ENCODE data around the gene FCHO2.
A peak's percentile ranks its signal among the peaks of the same experiment; 100 is the strongest.

DNA sequence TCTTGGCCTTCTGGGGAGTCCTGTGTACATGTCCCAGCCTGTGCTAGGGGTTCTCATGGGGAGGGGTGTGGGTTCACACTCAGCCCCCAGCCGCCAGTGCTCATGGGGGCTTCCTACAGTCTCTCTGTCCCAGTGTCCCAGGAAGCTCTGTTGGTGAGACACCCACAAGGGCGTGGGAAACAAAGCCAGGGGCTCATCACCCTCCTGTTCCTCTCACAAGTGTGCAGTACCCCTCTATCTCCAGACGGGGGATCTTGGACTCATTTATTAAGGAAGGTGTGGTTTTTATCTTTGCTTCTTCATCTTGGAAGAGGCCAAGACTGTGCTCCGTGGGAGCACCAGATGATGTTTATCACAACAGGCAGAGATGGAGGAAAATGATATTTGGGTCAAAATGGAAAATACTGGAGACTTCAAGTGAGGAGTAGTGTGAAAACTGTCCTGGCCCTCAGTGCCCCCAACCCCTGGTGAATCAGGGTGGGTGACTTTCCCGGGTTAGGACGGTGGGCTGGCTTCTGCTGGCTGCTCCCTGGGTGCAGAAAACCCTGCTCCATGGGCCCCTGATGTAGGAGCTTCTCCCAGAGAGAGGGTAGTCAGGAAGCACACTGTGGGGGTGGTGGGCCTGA, 179.7 kb downstream of the FCHO2 start:
- TF ChIP-seq EZH2 (IDR thresholded peaks at IDR 0.05; ENCODE audit: low read depth, low read length, severe bottlenecking), result no peak
- TF ChIP-seq, protein P1, sequence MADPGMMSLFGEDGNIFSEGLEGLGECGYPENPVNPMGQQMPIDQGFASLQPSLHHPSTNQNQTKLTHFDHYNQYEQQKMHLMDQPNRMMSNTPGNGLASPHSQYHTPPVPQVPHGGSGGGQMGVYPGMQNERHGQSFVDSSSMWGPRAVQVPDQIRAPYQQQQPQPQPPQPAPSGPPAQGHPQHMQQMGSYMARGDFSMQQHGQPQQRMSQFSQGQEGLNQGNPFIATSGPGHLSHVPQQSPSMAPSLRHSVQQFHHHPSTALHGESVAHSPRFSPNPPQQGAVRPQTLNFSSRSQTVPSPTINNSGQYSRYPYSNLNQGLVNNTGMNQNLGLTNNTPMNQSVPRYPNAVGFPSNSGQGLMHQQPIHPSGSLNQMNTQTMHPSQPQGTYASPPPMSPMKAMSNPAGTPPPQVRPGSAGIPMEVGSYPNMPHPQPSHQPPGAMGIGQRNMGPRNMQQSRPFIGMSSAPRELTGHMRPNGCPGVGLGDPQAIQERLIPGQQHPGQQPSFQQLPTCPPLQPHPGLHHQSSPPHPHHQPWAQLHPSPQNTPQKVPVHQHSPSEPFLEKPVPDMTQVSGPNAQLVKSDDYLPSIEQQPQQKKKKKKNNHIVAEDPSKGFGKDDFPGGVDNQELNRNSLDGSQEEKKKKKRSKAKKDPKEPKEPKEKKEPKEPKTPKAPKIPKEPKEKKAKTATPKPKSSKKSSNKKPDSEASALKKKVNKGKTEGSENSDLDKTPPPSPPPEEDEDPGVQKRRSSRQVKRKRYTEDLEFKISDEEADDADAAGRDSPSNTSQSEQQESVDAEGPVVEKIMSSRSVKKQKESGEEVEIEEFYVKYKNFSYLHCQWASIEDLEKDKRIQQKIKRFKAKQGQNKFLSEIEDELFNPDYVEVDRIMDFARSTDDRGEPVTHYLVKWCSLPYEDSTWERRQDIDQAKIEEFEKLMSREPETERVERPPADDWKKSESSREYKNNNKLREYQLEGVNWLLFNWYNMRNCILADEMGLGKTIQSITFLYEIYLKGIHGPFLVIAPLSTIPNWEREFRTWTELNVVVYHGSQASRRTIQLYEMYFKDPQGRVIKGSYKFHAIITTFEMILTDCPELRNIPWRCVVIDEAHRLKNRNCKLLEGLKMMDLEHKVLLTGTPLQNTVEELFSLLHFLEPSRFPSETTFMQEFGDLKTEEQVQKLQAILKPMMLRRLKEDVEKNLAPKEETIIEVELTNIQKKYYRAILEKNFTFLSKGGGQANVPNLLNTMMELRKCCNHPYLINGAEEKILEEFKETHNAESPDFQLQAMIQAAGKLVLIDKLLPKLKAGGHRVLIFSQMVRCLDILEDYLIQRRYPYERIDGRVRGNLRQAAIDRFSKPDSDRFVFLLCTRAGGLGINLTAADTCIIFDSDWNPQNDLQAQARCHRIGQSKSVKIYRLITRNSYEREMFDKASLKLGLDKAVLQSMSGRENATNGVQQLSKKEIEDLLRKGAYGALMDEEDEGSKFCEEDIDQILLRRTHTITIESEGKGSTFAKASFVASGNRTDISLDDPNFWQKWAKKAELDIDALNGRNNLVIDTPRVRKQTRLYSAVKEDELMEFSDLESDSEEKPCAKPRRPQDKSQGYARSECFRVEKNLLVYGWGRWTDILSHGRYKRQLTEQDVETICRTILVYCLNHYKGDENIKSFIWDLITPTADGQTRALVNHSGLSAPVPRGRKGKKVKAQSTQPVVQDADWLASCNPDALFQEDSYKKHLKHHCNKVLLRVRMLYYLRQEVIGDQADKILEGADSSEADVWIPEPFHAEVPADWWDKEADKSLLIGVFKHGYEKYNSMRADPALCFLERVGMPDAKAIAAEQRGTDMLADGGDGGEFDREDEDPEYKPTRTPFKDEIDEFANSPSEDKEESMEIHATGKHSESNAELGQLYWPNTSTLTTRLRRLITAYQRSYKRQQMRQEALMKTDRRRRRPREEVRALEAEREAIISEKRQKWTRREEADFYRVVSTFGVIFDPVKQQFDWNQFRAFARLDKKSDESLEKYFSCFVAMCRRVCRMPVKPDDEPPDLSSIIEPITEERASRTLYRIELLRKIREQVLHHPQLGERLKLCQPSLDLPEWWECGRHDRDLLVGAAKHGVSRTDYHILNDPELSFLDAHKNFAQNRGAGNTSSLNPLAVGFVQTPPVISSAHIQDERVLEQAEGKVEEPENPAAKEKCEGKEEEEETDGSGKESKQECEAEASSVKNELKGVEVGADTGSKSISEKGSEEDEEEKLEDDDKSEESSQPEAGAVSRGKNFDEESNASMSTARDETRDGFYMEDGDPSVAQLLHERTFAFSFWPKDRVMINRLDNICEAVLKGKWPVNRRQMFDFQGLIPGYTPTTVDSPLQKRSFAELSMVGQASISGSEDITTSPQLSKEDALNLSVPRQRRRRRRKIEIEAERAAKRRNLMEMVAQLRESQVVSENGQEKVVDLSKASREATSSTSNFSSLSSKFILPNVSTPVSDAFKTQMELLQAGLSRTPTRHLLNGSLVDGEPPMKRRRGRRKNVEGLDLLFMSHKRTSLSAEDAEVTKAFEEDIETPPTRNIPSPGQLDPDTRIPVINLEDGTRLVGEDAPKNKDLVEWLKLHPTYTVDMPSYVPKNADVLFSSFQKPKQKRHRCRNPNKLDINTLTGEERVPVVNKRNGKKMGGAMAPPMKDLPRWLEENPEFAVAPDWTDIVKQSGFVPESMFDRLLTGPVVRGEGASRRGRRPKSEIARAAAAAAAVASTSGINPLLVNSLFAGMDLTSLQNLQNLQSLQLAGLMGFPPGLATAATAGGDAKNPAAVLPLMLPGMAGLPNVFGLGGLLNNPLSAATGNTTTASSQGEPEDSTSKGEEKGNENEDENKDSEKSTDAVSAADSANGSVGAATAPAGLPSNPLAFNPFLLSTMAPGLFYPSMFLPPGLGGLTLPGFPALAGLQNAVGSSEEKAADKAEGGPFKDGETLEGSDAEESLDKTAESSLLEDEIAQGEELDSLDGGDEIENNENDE (IDR thresholded peaks at IDR 0.05; ENCODE audit: insufficient replicate concordance, low read length), result no peak
- TF ChIP-seq EP300 (IDR thresholded peaks at IDR 0.05; ENCODE audit: borderline replicate concordance in 1 of 2, low read depth in 2 of 2, low read length in 2 of 2), result no peak
- no peak for TF ChIP-seq POLR2A (IDR thresholded peaks at IDR 0.05; ENCODE audit: control extremely low read depth in 1 of 2, low read depth in 2 of 2, low read length in 2 of 2)
- TF ChIP-seq, protein P2, sequence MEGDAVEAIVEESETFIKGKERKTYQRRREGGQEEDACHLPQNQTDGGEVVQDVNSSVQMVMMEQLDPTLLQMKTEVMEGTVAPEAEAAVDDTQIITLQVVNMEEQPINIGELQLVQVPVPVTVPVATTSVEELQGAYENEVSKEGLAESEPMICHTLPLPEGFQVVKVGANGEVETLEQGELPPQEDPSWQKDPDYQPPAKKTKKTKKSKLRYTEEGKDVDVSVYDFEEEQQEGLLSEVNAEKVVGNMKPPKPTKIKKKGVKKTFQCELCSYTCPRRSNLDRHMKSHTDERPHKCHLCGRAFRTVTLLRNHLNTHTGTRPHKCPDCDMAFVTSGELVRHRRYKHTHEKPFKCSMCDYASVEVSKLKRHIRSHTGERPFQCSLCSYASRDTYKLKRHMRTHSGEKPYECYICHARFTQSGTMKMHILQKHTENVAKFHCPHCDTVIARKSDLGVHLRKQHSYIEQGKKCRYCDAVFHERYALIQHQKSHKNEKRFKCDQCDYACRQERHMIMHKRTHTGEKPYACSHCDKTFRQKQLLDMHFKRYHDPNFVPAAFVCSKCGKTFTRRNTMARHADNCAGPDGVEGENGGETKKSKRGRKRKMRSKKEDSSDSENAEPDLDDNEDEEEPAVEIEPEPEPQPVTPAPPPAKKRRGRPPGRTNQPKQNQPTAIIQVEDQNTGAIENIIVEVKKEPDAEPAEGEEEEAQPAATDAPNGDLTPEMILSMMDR (IDR thresholded peaks at IDR 0.05; ENCODE audit: control extremely low read depth in 1 of 3, insufficient read depth in 1 of 3, low read depth in 1 of 3, low read length in 3 of 3), result peak in 2 of 3 experiments; percentile 38 to 42; a peak in 2 of 4 replicates
